Vagina (tissue), 2 donors: ENCODE results near the gene GDF11. TPM values are rescaled to one million over a fixed set of nuclear protein-coding genes. Genes with fewer than 3 reads are reported as not detected.

Experiments used
- DNase-seq, 2 donors: peaks; one replicate each; pipeline ENCODE4 v3.0.0-alpha.2; 2017; ENCODE audit errors: extremely low spot score in 2 of 2
- H3K27ac ChIP-seq: fragments of 200-600 bp; sonication (generic); one replicate; pipeline ENCODE4 v1.5.1; 2019
- H3K27me3 ChIP-seq: fragments of 200-600 bp; sonication (generic); one replicate; pipeline ENCODE4 v1.5.1; 2019
- H3K36me3 ChIP-seq, 2 donors: fragments of 200-600 bp; sonication (generic); one replicate each; pipeline ENCODE4 v1.5.1; 2017 to 2019
- H3K4me1 ChIP-seq: fragments of 200-600 bp; sonication (generic); one replicate; pipeline ENCODE4 v1.5.1; 2019
- H3K4me3 ChIP-seq, 2 donors: fragments of 200-600 bp; sonication (generic); 1 replicate in 1 of 2; 2 replicates in 1 of 2; pipeline ENCODE4 v1.5.1; 2016 to 2019
- H3K9me3 ChIP-seq: fragments of 200-600 bp; sonication (generic); one replicate; pipeline ENCODE4 v1.5.1; 2019
- POLR2A ChIP-seq, 2 donors: fragments of 450-650 bp; IDR thresholded peaks; one replicate each; pipeline ENCODE4 v1.6.1; 2017; ENCODE audit warnings: antibody characterized with exemption in 2 of 2, mild to moderate bottlenecking in 2 of 2, moderate library complexity in 2 of 2
- POLR2AphosphoS5 ChIP-seq, 2 donors: sonication (generic); formaldehyde crosslinking; IDR thresholded peaks; one replicate each; pipeline ENCODE4 v1.9.0; 2017; ENCODE audit warnings: antibody characterized with exemption in 2 of 2, mild to moderate bottlenecking in 2 of 2, low read depth in 1 of 2; ENCODE audit not compliant: insufficient read depth in 1 of 2
- intact Hi-C: fragments of 100-400 bp; cut with DNase I; formaldehyde crosslinking; loops from one replicate; pipeline ENCODE4 v1.15.1; 2023
- total RNA-seq: library from RNA; depleted of rRNA; stranded (reverse); fragments of >200 nt; gene quantifications from one replicate; pipeline ENCODE4 v1.2.3, GENCODE V29; 2016
- TF ChIP-seq, protein P1 (sequence below), 3 experiments: fragments of 450-650 bp in 2 of 3; fragments of 200-600 bp in 1 of 3; sonication (generic) in 1 of 3; IDR thresholded peaks; one replicate each; pipeline ENCODE4 v1.5.1; 2017 to 2019; ENCODE audit warnings: antibody characterized with exemption in 3 of 3, mild to moderate bottlenecking in 2 of 3, moderate library complexity in 2 of 3

The GDF11 gene
- total RNA-seq, 1 donor from 2014 or later: 7.6 TPM

DNA sequence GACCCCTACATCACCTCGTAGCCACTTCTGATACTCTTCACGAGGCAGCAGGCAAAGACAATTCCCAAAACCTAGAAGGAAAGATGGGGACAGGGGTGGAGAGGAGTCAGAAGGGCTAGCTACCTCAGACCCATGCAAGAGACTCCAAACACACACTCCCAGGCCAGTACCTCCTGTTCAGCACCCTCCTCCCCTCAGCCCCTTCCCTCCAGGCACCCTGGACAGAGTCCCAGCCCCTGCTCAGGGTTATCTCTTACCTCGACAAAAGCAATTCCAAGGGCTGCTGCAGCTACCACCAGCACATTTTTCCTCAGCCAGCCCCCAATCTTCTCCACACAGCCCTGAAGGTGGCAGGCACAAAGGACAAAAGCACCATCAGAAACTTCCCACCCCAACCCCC, 17.4 kb upstream of the GDF11 start:
- Histone ChIP-seq H3K4me3 (no peak overlapping the region), H3K4me1 (peaks cover 51% of the 10 kb centered on the region), H3K36me3 (peaks cover 0 to 24% of the 10 kb centered on the region in 2 donors), H3K27me3 (no peaks in the 10 kb centered on the region), H3K9me3 (no peaks in the 10 kb centered on the region), H3K27ac (no peak overlapping the region)
- DNase-seq: no peak
- intact Hi-C loops: loop anchor here (5.0 kb wide), 1 partner anchor 207 kb away; the partner anchor contains the start of gene DGKA
- TF ChIP-seq POLR2AphosphoS5 (IDR thresholded peaks at IDR 0.05; ENCODE audit: insufficient read depth in 1 of 2, low read depth in 1 of 2): no peak
- TF ChIP-seq POLR2A (IDR thresholded peaks at IDR 0.05): no peak

GRCh38 chr12:55726971-55727370, 16.0 kb upstream of the GDF11 start:
- Histone ChIP-seq H3K4me1 (peaks cover 46% of the 10 kb centered on the region), H3K27ac (peak overlapping the region; percentile 100), H3K4me3 (peak overlapping the region; percentile 67 to 81), H3K36me3 (peaks cover 0 to 24% of the 10 kb centered on the region in 2 donors), H3K9me3 (no peaks in the 10 kb centered on the region), H3K27me3 (no peaks in the 10 kb centered on the region)
- no peak for DNase-seq
- TF ChIP-seq POLR2AphosphoS5 (IDR thresholded peaks at IDR 0.05; ENCODE audit: insufficient read depth in 1 of 2, low read depth in 1 of 2): no peak
- TF ChIP-seq POLR2A (IDR thresholded peaks at IDR 0.05): no peak
- TF ChIP-seq, protein P1, sequence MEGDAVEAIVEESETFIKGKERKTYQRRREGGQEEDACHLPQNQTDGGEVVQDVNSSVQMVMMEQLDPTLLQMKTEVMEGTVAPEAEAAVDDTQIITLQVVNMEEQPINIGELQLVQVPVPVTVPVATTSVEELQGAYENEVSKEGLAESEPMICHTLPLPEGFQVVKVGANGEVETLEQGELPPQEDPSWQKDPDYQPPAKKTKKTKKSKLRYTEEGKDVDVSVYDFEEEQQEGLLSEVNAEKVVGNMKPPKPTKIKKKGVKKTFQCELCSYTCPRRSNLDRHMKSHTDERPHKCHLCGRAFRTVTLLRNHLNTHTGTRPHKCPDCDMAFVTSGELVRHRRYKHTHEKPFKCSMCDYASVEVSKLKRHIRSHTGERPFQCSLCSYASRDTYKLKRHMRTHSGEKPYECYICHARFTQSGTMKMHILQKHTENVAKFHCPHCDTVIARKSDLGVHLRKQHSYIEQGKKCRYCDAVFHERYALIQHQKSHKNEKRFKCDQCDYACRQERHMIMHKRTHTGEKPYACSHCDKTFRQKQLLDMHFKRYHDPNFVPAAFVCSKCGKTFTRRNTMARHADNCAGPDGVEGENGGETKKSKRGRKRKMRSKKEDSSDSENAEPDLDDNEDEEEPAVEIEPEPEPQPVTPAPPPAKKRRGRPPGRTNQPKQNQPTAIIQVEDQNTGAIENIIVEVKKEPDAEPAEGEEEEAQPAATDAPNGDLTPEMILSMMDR (IDR thresholded peaks at IDR 0.05): no peak
- intact Hi-C loops: loop anchor here (5.0 kb wide), 1 partner anchor 205 kb away; the partner anchor contains the start of gene DGKA

- H3K27me3 ChIP-seq: no peaks in the 10 kb centered on the region
- H3K27ac ChIP-seq: peak overlapping the region; percentile 100
- peak overlapping the region; percentile 67 to 81 for H3K4me3 ChIP-seq
- no peaks in the 10 kb centered on the region for H3K9me3 ChIP-seq
- peaks cover 0 to 24% of the 10 kb centered on the region in 2 donors for H3K36me3 ChIP-seq
- TF ChIP-seq, protein P1 (IDR thresholded peaks at IDR 0.05): no peak
- TF ChIP-seq POLR2AphosphoS5 (IDR thresholded peaks at IDR 0.05; ENCODE audit: insufficient read depth in 1 of 2, low read depth in 1 of 2): no peak
- TF ChIP-seq POLR2A (IDR thresholded peaks at IDR 0.05): no peak
- intact Hi-C loops: loop anchor here (5.0 kb wide), 1 partner anchor 205 kb away; the partner anchor contains the start of gene DGKA
- H3K4me1 ChIP-seq: peaks cover 46% of the 10 kb centered on the region
- no peak for DNase-seq
These were observed 15.2 kb upstream of the GDF11 start for GRCh38 chr12:55727643-55728185.

GRCh38 chr12:55728186-55728938, 14.6 kb upstream of the GDF11 start:
- Histone ChIP-seq H3K36me3 (peaks cover 0 to 24% of the 10 kb centered on the region in 2 donors), H3K27ac (peak overlapping the region; percentile 100), H3K27me3 (no peaks in the 10 kb centered on the region), H3K9me3 (no peaks in the 10 kb centered on the region), H3K4me1 (peaks cover 46% of the 10 kb centered on the region), H3K4me3 (peak overlapping the region; percentile 67 to 81)
- intact Hi-C loops: loop anchor here (5.0 kb wide), 1 partner anchor 204 kb away; the partner anchor contains the start of gene DGKA
- TF ChIP-seq POLR2A (IDR thresholded peaks at IDR 0.05): no peak
- TF ChIP-seq POLR2AphosphoS5 (IDR thresholded peaks at IDR 0.05; ENCODE audit: insufficient read depth in 1 of 2, low read depth in 1 of 2): peak in 1 of 2 donors; percentile 72
- TF ChIP-seq, protein P1 (IDR thresholded peaks at IDR 0.05): peak in 1 of 3 experiments; percentile 22
- no peak for DNase-seq

- Histone ChIP-seq H3K4me1 (peaks cover 46% of the 10 kb centered on the region), H3K27me3 (no peaks in the 10 kb centered on the region), H3K4me3 (peak within 1 kb of the TSS; percentile 67 to 81), H3K9me3 (no peaks in the 10 kb centered on the region), H3K27ac (peak within 1 kb of the TSS; percentile 100), H3K36me3 (peaks cover 0 to 21% of the 10 kb centered on the region in 2 donors)
- DNase-seq: no peak
- TF ChIP-seq, protein P1 (IDR thresholded peaks at IDR 0.05): no peak
- TF ChIP-seq POLR2AphosphoS5 (IDR thresholded peaks at IDR 0.05; ENCODE audit: insufficient read depth in 1 of 2, low read depth in 1 of 2): peak; percentile 32 to 88
- TF ChIP-seq POLR2A (IDR thresholded peaks at IDR 0.05): peak in 1 of 2 donors; percentile 88
- intact Hi-C loops: loop anchor here (5.0 kb wide), 1 partner anchor 203 kb away; the partner anchor contains the start of gene DGKA
These were observed 13.7 kb upstream of the GDF11 start, which contains the start of gene CD63 for GRCh38 chr12:55728939-55729818. Gene CD63, minus strand, starts transcription at chr12:55729009. Its CDS starts 668 bp downstream, at chr12:55728341.
